ENCODE measurements around the gene MAD1L1. TPM values are rescaled to one million over a fixed set of nuclear protein-coding genes. Genes with fewer than 3 reads are reported as not detected.
"Not testable (repeated sequence)": the region's sequence is repeated elsewhere in the genome, so short reads cannot be mapped to it uniquely, and the experiment has no call there.

Gene MAD1L1
- total and polyA plus RNA-seq, 2 of the 13 experiments (the other 11 are each of a cell fraction or from before 2014, with no cell fraction given): 17.4 to 64.7 TPM

- CTCF ChIA-PET (ENCODE audit: low intra/inter-chr PET ratio, low total read pairs); H2AFZ ChIP-seq (ENCODE audit: low read length); H3K4me3 ChIP-seq (replicated peaks in 1 of 3; ENCODE audit: insufficient read depth in 1 of 3, low read depth in 2 of 3, low read length in 3 of 3); H3K36me3 ChIP-seq (replicated peaks in 1 of 2; ENCODE audit: control insufficient read depth in 1 of 2, insufficient read depth in 2 of 2, low read length in 2 of 2); POLR2A ChIA-PET; H3K27ac ChIP-seq (ENCODE audit: extremely low read length, insufficient read depth, low read length); H4K20me1 ChIP-seq (ENCODE audit: insufficient read depth, low read length); in situ Hi-C loops (cut with HindIII; ENCODE audit: extremely low pct_ligation_motif_present, low pct_unique_long_range_greater_than_20kb); H3K9me3 ChIP-seq (ENCODE audit: low read length); DNase-seq (ENCODE audit: low spot score); H3K79me2 ChIP-seq (ENCODE audit: insufficient read depth, low read length); ATAC-seq; BruUV-seq (replicated peaks); H3K27me3 ChIP-seq (ENCODE audit: control insufficient read depth in 1 of 2, insufficient read depth in 2 of 2, low read length in 2 of 2); intact Hi-C loops (cut with micrococcal nuclease; ENCODE audit: unreplicated experiment); H3K9ac ChIP-seq (ENCODE audit: insufficient read depth, low read depth, low read length); FAIRE-seq; H3K4me2 ChIP-seq (ENCODE audit: low read depth, low read length): not testable (repeated sequence)
- WGBS (ENCODE audit: low lambda C conversion rate): 94% methylated on average over 27 of the region's 31 CpGs
- H3K4me1 ChIP-seq (ENCODE audit: insufficient read depth, low read length): peaks cover 12% of the 10 kb centered on the region
- TF ChIP-seq MAFF (IDR thresholded peaks at IDR 0.05; ENCODE audit: low read depth, low read length): peak; percentile 39; the same call in 1 of the 2 replicates
- peak; percentile 45 to 78; a peak in 3 of 4 replicates for TF ChIP-seq MAFK (conservative IDR thresholded peaks at IDR 0.05 in 1 of 2, IDR thresholded peaks at IDR 0.05 in 1 of 2; ENCODE audit: low read length in 2 of 2)
Observed at GRCh38 chr7:1837696-1838543, 394.8 kb downstream of the MAD1L1 start.

DNA sequence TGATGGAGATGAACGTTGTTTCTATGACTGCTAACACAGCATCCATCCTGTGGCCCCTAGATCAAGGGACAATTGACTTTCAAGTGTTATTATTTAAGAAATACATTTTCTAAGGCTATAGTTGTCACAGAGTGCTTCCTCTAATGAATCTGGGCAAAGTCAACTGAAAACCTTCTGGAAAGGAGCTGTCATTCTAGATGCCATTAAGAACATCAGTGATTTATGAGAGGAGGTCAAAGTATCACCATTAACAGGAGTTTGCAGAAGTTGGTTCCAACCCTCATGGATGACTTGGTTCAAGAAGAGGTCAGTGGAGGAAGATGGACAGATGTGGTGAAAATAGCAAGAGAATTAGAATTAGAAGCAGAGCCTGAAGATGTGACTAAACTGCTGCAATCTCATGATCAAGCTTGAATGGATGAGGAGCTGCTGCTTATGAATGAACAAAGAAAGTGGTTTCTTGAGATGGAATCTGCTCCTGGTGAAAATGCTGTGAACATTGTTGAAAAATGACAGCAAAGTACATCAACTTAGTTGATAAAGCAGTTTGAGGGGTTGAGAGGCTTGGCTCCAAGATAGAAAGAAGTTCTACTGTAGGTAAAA, 400.7 kb downstream of the MAD1L1 start:
- H3K4me1 ChIP-seq (ENCODE audit: insufficient read depth, low read length); H3K27ac ChIP-seq (ENCODE audit: extremely low read length, insufficient read depth, low read length); H3K9ac ChIP-seq (ENCODE audit: insufficient read depth, low read depth, low read length); H3K4me2 ChIP-seq (ENCODE audit: low read depth, low read length); ATAC-seq; H3K79me2 ChIP-seq (ENCODE audit: insufficient read depth, low read length); CTCF ChIA-PET (ENCODE audit: low intra/inter-chr PET ratio, low total read pairs); DNase-seq (ENCODE audit: low spot score); intact Hi-C loops (cut with micrococcal nuclease; ENCODE audit: unreplicated experiment); in situ Hi-C loops (cut with HindIII; ENCODE audit: extremely low pct_ligation_motif_present, low pct_unique_long_range_greater_than_20kb); H4K20me1 ChIP-seq (ENCODE audit: insufficient read depth, low read length); H3K36me3 ChIP-seq (replicated peaks in 1 of 2; ENCODE audit: control insufficient read depth in 1 of 2, insufficient read depth in 2 of 2, low read length in 2 of 2); H2AFZ ChIP-seq (ENCODE audit: low read length); H3K27me3 ChIP-seq (ENCODE audit: control insufficient read depth in 1 of 2, insufficient read depth in 2 of 2, low read length in 2 of 2); POLR2A ChIA-PET; H3K9me3 ChIP-seq (ENCODE audit: low read length); BruUV-seq (replicated peaks); H3K4me3 ChIP-seq (replicated peaks in 1 of 3; ENCODE audit: insufficient read depth in 1 of 3, low read depth in 2 of 3, low read length in 3 of 3); FAIRE-seq: not testable (repeated sequence)
- WGBS (ENCODE audit: low lambda C conversion rate): 100% methylated on average over 1 of the region's 1 CpG

- H3K4me2 ChIP-seq (ENCODE audit: low read depth, low read length); H3K27me3 ChIP-seq (ENCODE audit: control insufficient read depth in 1 of 2, insufficient read depth in 2 of 2, low read length in 2 of 2); H3K4me3 ChIP-seq (replicated peaks in 1 of 3; ENCODE audit: insufficient read depth in 1 of 3, low read depth in 2 of 3, low read length in 3 of 3); H3K79me2 ChIP-seq (ENCODE audit: insufficient read depth, low read length); H3K9me3 ChIP-seq (ENCODE audit: low read length); CTCF ChIA-PET (ENCODE audit: low intra/inter-chr PET ratio, low total read pairs); ATAC-seq; H3K4me1 ChIP-seq (ENCODE audit: insufficient read depth, low read length); H4K20me1 ChIP-seq (ENCODE audit: insufficient read depth, low read length); BruUV-seq (replicated peaks); H3K9ac ChIP-seq (ENCODE audit: insufficient read depth, low read depth, low read length); in situ Hi-C loops (cut with HindIII; ENCODE audit: extremely low pct_ligation_motif_present, low pct_unique_long_range_greater_than_20kb); DNase-seq (ENCODE audit: low spot score); H3K27ac ChIP-seq (ENCODE audit: extremely low read length, insufficient read depth, low read length); intact Hi-C loops (cut with micrococcal nuclease; ENCODE audit: unreplicated experiment); FAIRE-seq; POLR2A ChIA-PET; H2AFZ ChIP-seq (ENCODE audit: low read length); H3K36me3 ChIP-seq (replicated peaks in 1 of 2; ENCODE audit: control insufficient read depth in 1 of 2, insufficient read depth in 2 of 2, low read length in 2 of 2): not testable (repeated sequence)
- whole genome bisulfite sequencing (ENCODE audit: low lambda C conversion rate): 96% methylated on average over 3 of the region's 4 CpGs
Observed at GRCh38 chr7:1831471-1831870, 401.3 kb downstream of the MAD1L1 start.

Measured in HepG2 (cell line).